Activated T-cell treated with anti-CD3 and anti-CD28 coated beads, Interleukin-2, amount 50 U/mL, for 48 hours (primary cell): Measurements from ENCODE around the gene NRXN2.
"Not testable (repeated sequence)": the region's sequence is repeated elsewhere in the genome, so short reads cannot be mapped to it uniquely, and the experiment has no call there.

Experiments
- DNase-seq, 2 experiments: peaks; one replicate each; pipeline ENCODE4 v3.0.0-alpha.2; 2020

Gene NRXN2

DNA sequence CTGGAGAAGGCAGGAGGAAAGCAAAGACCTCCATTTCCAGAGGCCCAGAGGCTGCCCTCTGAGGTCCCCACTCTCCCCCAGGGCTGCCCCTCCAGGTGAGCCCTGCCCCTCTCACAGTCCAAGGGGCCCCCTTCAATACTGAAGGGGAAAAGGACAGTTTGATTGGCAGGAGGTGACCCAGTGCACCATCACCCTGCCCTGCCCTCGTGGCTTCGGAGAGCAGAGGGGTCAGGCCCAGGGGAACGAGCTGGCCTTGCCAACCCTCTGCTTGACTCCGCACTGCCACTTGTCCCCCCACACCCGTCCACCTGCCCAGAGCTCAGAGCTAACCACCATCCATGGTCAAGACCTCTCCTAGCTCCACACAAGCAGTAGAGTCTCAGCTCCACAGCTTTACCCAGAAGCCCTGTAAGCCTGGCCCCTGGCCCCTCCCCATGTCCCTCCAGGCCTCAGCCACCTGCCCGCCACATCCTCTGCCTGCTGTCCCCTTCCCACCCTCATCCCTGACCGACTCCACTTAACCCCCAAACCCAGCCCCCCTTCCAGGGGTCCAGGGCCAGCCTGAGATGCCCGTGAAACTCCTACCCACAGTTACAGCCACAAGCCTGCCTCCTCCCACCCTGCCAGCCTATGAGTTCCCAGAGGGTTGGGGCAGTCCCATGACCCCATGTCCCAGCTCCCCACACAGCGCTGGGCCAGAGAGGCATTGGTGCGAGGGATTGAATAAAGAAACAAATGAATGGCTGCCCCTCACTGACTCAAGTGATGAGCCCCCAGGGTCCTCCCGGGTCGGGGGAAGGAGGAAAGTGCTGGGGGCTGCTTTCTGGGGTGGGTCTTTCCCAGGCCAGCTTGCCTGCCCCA is 121.2 kb downstream of the NRXN2 start:
- no peak for DNase-seq

DNA sequence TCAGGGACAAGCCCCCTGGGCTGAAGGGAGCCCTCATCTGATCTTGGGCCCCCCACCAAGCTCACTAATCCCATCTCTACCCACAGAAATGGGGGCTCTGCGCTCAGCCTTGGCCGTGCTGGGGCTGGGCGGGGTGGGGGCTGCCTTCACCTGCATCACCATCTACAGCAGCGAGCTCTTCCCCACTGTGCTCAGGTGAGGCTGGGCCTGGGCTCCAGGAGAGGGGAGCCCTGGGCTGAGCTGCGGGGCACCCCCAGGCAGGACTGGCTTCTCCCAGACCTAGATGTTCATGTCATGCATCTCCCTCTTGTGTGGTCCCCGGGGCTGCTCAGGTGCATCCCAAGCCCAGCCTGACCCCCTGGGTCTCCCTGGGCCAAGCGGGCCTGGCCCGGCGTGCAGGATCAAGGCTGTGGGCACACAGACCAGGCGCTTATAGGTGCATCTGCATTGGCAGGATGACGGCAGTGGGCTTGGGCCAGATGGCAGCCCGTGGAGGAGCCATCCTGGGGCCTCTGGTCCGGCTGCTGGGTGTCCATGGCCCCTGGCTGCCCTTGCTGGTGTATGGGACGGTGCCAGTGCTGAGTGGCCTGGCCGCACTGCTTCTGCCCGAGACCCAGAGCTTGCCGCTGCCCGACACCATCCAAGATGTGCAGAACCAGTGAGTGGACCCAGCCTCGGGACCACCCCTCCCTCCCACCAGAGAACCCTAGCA is 122.6 kb downstream of the NRXN2 start:
- no peak for DNase-seq

DNA sequence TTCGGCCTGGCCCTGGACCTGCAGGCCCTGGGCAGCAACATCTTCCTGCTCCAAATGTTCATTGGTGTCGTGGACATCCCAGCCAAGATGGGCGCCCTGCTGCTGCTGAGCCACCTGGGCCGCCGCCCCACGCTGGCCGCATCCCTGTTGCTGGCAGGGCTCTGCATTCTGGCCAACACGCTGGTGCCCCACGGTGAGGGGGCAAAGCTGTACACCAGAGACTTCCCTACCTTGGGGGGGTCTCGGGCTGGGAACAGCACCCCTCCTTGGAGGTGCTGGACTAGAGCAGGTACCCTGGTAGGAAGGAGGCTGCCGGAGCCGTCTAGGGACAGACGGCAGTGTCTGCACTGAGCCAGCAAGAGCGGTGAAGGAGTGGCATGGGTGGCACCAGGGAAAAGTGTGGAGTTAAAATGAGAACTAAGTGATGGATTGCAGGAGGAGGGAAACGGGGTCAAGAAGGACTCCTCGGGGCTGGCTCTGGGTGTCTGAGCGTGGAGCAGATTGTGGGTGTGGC is 123.2 kb downstream of the NRXN2 start:
- no peak for DNase-seq

DNA sequence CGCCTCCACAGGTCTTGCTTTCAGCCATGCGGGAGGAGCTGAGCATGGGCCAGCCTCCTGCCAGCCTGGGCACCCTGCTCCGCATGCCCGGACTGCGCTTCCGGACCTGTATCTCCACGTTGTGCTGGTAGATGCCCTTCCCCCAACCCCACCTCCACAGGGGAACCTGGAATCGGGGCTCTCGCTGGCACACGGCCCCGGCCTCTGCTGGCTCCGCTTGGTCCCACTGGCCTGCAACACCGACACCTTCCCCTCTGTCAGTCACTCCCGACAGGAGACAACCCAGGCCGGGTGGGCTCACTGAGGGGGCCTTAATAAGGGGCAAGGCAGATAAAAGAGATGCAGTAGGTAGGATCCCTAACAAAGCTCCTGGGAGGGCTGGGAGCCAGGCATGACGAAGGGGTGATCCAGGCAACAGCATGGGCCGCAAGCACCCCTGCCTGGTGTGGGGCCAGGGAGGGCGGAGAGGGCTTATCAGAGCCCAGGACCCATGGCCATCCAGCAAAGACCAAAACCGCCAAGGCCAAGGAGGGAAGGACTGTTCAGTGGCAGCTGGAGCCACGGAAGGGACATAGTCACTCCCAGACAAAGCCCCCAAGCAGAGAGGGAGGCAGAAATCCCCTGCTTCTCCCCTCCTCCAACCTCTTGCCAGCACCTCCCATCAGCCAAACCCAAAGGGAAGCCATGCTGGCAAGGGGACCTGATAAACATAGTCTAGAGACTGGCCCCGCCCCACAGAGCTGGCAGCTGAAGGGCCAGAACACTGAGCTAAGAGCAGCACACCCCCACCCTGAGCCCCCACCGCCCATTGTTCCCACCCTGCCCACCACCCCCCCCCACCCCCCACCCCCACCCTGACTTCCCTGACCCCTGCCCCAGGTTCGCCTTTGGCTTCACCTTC is 124.0 kb downstream of the NRXN2 start:
- DNase-seq = no peak

DNA sequence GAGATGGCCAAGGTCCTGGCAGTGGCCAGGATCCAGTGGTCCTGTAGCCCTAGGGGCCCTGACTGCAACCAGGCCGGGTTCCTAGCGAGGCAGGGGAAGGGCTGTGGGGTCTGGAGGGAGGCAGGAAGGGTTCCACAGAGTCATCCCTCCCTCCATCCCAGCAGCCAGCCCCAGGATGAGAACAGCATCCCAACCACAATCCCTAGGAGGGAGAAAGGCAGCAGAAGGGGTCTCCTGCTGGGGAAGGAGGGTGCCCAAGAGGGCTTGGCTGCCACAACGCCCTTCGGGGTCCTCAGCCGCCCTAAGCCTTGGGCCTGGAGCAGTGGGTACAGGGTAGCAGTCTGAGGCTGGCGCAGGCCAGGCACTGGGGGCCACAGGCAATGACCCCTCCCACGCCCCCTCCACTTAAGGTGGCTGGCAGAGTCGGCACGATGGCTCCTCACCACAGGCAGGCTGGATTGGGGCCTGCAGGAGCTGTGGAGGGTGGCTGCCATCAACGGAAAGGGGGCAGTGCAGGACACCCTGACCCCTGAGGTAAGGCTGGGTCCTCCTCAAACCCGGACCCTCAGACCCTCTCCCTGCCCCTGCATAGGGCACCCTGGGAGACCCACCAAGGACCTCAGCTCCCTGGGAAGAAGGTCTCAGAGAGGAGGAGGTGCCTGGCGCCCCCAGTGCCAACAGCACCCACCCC is 124.7 kb downstream of the NRXN2 start:
- no peak for DNase-seq

DNA sequence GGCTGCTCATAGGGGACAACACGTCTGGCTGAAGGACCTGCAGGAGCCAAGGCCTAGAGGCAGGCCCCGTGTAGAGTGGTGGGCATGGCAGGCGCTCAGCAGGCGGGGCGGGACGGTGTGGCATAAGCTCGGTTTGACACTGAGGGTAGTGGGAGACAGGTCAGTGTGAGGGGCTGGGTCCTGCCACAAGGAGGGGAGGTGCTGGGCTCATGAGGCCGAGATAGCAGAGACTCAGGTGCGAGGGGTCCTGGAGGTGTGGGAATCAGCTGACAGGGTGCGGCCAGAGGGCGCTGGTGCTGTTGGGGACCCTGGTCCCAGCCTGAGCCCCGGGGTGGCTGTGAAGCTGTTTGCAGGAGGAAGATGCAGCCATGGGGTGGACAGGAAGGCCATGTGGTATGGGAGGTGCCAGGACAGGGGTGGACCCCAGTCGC is 125.3 kb downstream of the NRXN2 start:
- DNase-seq = no peak

DNA sequence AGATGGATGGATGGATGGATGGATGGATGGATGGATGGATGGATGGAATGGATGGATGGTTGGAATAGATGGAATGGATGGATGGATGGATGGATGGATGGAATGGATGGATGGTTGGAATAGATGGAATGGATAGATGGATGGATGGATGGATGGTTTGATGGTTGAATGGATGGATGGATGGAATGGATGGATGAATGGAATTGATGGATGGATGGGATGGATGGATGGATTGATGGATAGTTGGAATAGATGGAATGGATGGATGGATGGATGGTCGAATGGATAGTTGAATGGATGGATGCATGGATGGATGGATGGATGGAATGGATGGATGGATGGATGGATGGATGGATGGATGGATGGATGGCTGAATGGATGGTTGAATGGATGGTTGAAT is 127.1 kb downstream of the NRXN2 start:
- not testable (repeated sequence) for DNase-seq

DNA sequence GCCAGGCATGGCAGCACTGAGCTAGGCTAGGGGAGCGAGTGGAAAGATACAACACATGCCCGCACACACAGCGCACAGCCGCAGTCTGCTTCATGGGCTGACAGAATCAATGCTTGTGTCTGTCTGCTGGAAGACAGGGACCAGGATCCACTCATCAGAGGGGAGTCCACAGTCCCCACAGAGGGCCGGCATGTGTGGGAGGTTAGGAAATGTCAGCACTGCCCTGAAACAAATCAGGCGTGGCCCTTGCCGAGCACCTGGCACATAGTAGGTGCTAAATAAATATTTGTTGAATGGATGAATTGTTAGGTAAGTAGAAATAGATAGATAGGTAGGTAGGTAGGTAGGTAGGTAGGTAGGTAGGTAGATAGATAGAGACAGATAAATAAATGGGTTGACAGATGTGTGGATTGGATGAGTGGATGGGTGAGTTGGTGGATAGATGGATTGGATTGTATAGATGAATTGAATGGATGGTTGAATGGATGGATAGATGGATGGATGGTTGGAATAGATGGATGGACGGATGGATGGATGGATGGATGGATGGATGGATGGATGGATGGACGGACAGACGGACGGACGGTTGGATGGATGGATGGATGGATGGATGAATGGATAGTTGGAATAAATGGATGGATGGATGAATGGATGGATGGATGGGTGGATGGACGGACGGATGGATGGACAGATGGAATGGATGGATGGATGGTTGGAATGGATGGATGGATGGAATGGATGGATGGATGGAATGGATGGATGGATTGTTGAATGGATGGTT is 128.6 kb downstream of the NRXN2 start:
- DNase-seq = no peak

DNA sequence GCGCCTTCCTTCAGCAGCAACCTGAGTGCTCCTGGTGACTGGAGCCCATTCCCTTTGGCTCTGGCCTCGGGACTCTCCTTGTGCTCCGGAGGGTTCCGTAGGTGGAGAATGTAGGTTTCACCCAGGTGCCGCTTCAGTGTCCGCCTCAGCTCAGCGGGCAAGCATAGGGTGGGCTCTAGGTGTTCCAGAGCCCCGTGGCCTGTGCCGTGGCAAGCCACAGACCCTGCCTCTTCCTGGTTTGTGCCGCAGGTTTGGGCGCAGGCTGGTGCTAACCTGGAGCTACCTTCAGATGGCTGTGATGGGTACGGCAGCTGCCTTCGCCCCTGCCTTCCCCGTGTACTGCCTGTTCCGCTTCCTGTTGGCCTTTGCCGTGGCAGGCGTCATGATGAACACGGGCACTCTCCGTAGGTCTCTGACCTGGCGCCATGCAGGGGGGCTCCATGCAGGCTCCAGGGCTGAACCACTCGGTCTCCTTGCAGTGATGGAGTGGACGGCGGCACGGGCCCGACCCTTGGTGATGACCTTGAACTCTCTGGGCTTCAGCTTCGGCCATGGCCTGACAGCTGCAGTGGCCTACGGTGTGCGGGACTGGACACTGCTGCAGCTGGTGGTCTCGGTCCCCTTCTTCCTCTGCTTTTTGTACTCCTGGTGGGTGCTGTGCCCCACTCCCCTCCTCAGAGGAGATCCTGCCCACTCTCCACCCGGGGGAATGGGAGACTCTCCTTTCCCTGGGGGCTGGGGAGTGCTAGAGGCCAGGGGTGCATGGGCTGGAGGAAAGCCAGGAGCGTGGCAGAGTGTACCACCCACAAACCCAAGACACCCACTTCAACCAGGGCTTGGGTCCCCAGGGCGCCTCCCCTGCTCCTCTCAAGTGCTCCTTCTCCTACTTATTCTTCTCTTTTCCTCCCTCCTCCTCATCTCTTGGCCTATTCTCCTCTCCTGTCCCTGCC is 129.6 kb downstream of the NRXN2 start:
- DNase-seq = no peak

DNA sequence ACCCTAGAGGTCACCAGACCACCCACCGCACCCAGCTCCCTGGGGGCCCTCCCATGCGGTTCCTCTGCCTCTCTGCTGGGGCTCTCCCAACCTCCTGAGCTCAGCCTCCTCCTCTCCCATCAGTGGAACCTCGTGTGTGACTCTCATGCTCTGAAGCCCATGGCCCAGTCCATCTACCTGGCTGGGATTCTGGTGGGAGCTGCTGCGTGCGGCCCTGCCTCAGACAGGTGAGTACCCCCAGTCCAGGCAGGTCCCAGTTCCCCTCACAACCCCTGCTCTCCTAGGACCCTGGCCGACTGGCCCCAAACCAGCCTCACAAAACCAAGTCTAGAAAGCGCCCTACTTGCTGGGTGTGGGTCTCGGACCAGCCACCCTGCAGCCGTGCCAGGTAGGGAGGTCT is 130.3 kb downstream of the NRXN2 start:
- DNase-seq = no peak

DNA sequence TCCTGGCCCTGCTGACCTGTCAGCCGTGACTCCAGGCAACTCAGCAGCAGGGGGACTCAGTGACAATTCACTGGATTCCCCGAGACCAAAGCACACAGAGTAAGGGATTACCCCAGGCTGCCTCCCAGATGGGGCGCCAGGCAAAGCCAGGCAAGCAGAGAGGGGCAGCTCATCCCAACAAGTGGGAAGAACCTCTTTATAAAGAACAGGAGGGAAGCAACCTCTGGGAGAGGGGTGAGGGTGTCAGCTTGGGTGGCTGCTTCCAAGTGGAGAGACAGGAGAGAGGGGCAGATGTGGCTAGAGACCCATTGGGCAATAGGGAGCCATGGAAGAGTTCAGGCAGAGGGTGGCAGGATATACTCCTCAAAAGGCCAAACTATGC is 130.8 kb downstream of the NRXN2 start:
- no peak for DNase-seq

DNA sequence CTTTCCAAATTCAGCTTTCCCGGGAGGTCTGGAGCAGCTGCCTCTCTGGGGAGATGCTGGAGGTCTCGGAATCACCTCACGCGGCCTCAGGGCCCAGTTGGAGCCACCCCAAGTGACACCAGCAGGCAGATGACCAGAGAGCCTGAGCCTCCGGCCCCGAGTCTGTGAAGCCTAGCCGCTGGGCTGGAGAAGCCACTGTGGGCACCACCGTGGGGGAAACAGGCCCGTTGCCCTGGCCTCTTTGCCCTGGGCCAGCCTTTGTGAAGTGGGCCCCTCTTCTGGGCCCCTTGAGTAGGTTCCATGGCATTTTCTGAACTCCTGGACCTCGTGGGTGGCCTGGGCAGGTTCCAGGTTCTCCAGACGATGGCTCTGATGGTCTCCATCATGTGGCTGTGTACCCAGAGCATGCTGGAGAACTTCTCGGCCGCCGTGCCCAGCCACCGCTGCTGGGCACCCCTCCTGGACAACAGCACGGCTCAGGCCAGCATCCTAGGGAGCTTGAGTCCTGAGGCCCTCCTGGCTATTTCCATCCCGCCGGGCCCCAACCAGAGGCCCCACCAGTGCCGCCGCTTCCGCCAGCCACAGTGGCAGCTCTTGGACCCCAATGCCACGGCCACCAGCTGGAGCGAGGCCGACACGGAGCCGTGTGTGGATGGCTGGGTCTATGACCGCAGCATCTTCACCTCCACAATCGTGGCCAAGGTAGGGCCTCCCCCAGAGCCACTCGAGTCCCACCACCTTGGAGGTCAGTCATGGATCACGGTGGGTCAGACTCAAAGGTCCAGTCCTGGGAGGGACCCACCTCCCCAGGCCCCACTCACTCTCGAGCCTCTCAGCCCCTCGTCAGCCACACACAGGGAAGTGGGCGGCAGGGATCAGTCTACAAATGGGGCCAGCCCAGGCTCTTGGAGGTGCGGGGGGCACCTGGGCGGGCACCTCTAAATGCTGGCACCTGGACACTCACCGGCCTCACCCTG is 131.5 kb downstream of the NRXN2 start:
- DNase-seq = no peak

DNA sequence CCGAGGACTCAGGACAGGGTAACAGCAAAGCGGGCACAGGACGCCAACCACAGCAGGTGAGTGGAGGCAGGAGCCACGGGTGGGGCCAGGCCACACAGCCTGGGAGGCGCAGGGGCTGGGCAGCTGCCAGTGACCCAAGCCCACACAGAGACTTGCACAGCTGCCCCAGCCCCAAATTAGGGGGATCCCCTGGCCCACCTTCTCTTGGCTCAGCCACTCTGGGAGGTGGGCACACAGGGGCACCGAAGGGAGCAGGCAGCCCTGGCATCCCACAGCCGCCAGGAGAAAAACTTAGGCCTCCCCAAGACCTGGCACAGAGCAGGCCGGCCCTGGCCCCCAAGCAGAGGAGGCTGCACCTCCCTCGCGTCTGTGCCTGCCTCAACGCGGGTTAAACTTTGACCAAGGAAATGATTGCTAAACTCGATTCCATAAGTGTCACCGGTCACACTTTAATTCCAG is 132.2 kb downstream of the NRXN2 start, which contains the start of gene SLC22A12:
SLC22A12 (plus strand) TSS at position 458 of the 459 bp plus-strand sequence. CDS start 337 bp downstream, outside the sequence.
- DNase-seq = no peak

DNA sequence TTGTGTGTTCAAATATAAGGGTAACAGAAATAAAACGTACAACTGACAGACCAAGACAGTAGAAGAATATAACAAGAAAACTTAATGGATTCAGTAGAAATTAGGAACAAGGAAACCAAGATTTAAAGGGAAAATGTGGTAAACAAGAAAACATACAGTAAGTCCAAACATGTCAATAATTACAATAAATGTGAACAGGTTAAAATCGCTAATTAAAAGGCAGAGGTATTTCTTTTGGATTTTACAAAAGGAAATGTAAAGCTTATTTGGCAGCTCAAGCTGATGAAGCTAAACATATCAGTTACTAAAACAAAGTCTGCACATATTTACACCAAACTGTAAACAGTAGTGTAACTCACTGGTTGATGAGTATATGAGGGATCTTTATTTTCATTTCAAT is 134.3 kb downstream of the NRXN2 start:
- DNase-seq = no peak

DNA sequence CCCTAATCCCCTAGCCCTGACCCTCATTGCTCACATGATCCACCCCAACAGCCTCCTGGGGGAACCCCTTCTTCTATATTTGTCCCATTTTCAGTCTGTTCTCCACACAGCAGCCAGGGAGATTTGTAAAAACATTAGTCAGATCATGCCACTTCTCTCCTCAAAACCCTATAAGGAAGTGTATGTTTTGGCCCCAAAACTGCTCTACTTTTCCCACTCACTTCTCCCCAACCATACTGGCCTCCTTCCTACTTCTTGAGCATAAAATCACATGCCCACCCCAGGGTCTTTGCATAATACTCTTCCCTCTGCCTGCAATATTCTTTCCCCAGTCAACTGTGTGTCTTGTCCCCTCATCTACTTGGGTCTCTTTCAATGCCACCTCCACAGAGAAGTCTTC is 136.6 kb downstream of the NRXN2 start:
- no peak for DNase-seq

DNA sequence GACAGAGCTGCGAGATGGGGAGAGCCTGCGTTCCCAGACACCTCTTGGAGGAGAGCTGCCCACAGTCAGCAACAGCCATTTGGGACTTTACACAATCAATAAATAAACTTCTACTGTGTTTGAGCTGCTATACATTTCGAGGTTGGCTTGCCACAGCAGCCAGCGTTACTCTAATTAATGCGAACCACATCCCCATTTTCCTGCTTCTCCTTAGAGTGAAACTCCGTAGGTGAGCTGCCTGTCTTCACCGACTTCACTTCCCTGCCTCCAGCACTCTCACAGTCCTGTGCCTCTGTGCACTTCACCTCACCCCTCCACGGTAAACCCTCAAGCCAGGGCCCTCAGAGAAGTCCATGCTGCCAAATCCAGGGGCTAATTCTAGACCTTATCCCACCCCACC is 137.8 kb downstream of the NRXN2 start:
- no peak for DNase-seq

DNA sequence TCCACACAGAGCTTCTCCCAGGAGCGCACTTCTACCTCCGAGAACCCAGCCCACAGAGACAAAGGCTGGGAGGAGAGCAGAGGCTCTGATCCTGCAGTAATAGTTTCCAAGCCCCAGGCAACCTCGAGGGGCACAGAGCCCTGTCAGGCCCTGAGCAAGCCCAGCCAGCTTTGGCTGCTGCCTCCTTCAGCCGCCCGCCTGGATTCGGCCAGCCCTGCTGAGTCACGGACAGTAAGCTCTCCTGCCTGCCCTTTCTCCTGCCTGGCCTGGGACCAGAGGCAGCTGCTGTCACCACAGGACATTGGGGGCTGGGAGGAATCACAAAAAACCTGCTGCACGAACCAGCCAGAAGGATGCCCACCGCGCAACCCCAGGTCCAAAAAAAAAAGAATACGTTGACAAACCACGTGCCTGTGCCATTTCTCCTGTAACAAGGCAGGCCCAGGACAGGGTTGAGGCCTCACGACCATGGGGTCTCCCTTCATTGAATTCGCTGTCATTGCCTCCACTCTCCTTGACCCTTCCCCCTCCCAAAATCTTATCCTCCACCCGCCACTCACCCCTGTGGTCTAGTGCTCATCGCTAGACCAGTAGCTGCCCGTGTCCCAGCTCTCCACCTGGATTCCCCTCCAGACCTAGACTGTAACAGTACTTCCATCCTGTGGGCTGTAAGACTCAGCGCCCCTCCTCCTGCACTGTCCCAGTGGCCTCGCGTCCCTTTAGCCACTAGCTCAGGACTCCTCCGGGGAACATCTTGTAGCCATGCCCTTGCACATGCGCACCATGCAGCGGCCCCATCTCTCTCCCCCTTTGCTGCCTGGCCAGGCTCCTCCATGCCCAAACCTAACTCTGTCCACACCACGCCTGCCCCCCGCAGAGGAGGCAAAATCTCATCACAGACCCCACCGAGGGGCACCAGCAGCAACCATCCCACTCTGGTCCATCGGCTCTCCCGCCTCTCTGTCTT is 139.4 kb downstream of the NRXN2 start:
- no peak for DNase-seq

DNA sequence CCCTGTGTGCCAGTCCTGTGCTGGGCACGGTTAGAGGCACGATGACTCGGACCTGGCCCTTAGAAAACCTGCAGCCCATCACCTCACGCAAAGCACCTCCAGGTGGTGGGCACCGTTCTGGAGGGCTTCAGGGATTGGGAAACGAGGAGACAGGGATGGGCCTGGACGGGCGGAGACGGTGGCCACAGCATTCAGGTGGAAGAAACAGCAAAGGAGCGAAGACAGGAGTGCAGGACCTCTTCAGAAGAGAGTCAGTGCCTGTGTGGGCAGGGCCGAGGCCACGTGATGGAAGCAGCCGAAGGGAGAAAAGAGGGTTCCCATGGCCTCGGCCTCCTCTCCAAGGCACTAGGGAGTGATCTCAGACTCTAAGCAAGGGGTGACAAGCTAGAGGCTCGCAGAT is 140.1 kb downstream of the NRXN2 start:
- no peak for DNase-seq
